HepG2 (cell line): Measurements from ENCODE around the gene C19orf85. TPM values are rescaled to one million over a fixed set of nuclear protein-coding genes. Genes with fewer than 3 reads are reported as not detected.

ENCODE experiments used
- ARID5B ChIP-seq: IDR thresholded peaks from 2 replicates; pipeline ENCODE4 v1.4.0; 2020; ENCODE audit warnings: mild to moderate bottlenecking, missing genetic modification reagents
- CEBPB ChIP-seq: IDR thresholded peaks from 2 replicates; pipeline ENCODE4 v1.6.1; 2011; ENCODE audit warnings: low read depth, low read length, improper control_type of control experiment, borderline replicate concordance
- DBP ChIP-seq: sonication (generic); formaldehyde crosslinking; IDR thresholded peaks from 2 replicates; pipeline ENCODE4 v1.4.0; 2020; ENCODE audit warnings: missing genetic modification reagents; ENCODE audit errors: not compliant biosample characterization
- DMAP1 ChIP-seq: IDR thresholded peaks from 2 replicates; pipeline ENCODE4 v1.6.1; 2016
- FOXJ3 ChIP-seq: sonication (generic); formaldehyde crosslinking; IDR thresholded peaks from 2 replicates; pipeline ENCODE4 v1.4.0; 2020; ENCODE audit warnings: missing genetic modification reagents, mild to moderate bottlenecking, borderline replicate concordance
- GABPA ChIP-seq, 2 experiments: IDR thresholded peaks; 2 replicates each; pipeline ENCODE4 v1.6.1; 2011 to 2016; ENCODE audit warnings: low read depth in 2 of 2, low read length in 1 of 2, missing biosample characterization in 1 of 2, missing genetic modification characterization in 1 of 2
- GZF1 ChIP-seq: sonication (generic); formaldehyde crosslinking; IDR thresholded peaks from 2 replicates; pipeline ENCODE4 v1.5.1; 2020; ENCODE audit warnings: mild to moderate bottlenecking, missing genetic modification reagents
- KAT7 ChIP-seq: IDR thresholded peaks from 2 replicates; pipeline ENCODE4 v1.6.1; 2018; ENCODE audit warnings: borderline replicate concordance, missing compliant biosample characterization
- MAFF ChIP-seq: IDR thresholded peaks from 2 replicates; pipeline ENCODE4 v1.6.1; 2011; ENCODE audit warnings: low read depth, low read length, improper control_type of control experiment
- PCBP1 ChIP-seq: fragments of 200-400 bp; formaldehyde crosslinking; IDR thresholded peaks from 2 replicates; pipeline ENCODE4 v1.6.1; 2017; ENCODE audit warnings: mild to moderate bottlenecking, low read depth, low read length, borderline replicate concordance
- POGK ChIP-seq: sonication (generic); formaldehyde crosslinking; conservative IDR thresholded peaks from 2 replicates; pipeline ENCODE4 v1.8.0; 2022; ENCODE audit warnings: mild to moderate bottlenecking, moderate library complexity, missing genetic modification reagents
- SAP130 ChIP-seq: IDR thresholded peaks from 2 replicates; pipeline ENCODE4 v1.6.1; 2016; ENCODE audit warnings: low read depth
- XRCC5 ChIP-seq: fragments of 200-400 bp; formaldehyde crosslinking; optimal IDR thresholded peaks from 2 replicates; pipeline ENCODE3; 2017; ENCODE audit warnings: mild to moderate bottlenecking, low read length
- ZC3H13 ChIP-seq: sonication (generic); formaldehyde crosslinking; IDR thresholded peaks from 2 replicates; pipeline ENCODE4 v1.8.1; 2023; ENCODE audit warnings: mild to moderate bottlenecking, missing genetic modification reagents, moderate library complexity
- ZFP36 ChIP-seq: fragments of 150-350 bp; IDR thresholded peaks from 2 replicates; pipeline ENCODE4 v1.6.1; 2018; ENCODE audit warnings: borderline replicate concordance, low read length, low read depth; ENCODE audit not compliant: partially characterized antibody
- ZNF354B ChIP-seq: sonication (generic); formaldehyde crosslinking; IDR thresholded peaks from 2 replicates; pipeline ENCODE4 v1.8.0; 2022; ENCODE audit warnings: mild to moderate bottlenecking, missing genetic modification reagents
- ZNF776 ChIP-seq: sonication (generic); formaldehyde crosslinking; IDR thresholded peaks from 2 replicates; pipeline ENCODE4 v1.4.0; 2020; ENCODE audit warnings: mild to moderate bottlenecking, missing genetic modification reagents
- polyA plus RNA-seq, 8 experiments: library from polyadenylated mRNA; depleted of rRNA in 3 of 8; stranded (reverse) in 7 of 8; unstranded in 1 of 8; fragments of >200 nt; fragmentation: Illumina TruSeq in 4 of 8; extraction: Trizol in 4 of 8; gene quantifications; 2 replicates each; pipeline versions ENCODE4 v1.2.1 to v1.2.3, GENCODE V29; 2011 to 2016; ENCODE audit warnings: low read depth in 4 of 8, missing spikeins in 1 of 8, mixed read lengths in 1 of 8; ENCODE audit not compliant: insufficient read depth in 1 of 8
- total RNA-seq, 5 experiments: library from RNA; depleted of rRNA; stranded (reverse); fragments of >200 nt; fragmentation: Illumina TruSeq; extraction: Trizol; gene quantifications; 2 replicates each; pipeline ENCODE4 v1.2.3, GENCODE V29; 2016; ENCODE audit warnings: low read depth in 1 of 5

C19orf85 gene
- total and polyA plus RNA-seq, 2 of the 13 experiments (the other 11 are each of a cell fraction or from before 2014, with no cell fraction given): not detected

- TF ChIP-seq ZNF354B (CRISPR knock-in tag) (no peak), SAP130 (CRISPR knock-in tag) (peak; percentile 38; the same call in 1 of the 2 replicates), XRCC5 (peak; percentile 47), DMAP1 (CRISPR knock-in tag) (0 out of 2 replicates have a peak, but pooled peaks have one; percentile 21), PCBP1 (0 out of 2 replicates have a peak, but pooled peaks have one; percentile 52), CEBPB (no peak), ZNF776 (CRISPR knock-in tag) (no peak), FOXJ3 (CRISPR knock-in tag) (no peak), ZC3H13 (CRISPR knock-in tag) (no peak; the same call in 1 of the 2 replicates), MAFF (no peak), DBP (CRISPR knock-in tag) (peak; percentile 56), KAT7 (CRISPR knock-in tag) (peak; percentile 41; the same call in 1 of the 2 replicates), GABPA (IDR thresholded peaks at IDR 0.05; ENCODE audit: low read depth, low read length) (no peak), GABPA (CRISPR knock-in tag; IDR thresholded peaks at IDR 0.05; ENCODE audit: low read depth) (peak; percentile 37; the same call in 1 of the 2 replicates), ZFP36 (no peak), POGK (CRISPR knock-in tag) (no peak), GZF1 (CRISPR knock-in tag) (0 out of 2 replicates have a peak, but pooled peaks have one; percentile 53), ARID5B (peak; percentile 40)
Observed at GRCh38 chr19:55503502-55504251, 39.1 kb upstream of the C19orf85 start (continued).
